SK-N-SH treated with all-trans-retinoic acid at 6 μM for 48 hours (cell line): ENCODE data around the gene CD74.

Experiments used
- ATAC-seq: fragments of 200-7000 bp; cut with Tn5 transposase; 3 replicates; pipeline ENCODE4 v1.9.1; 2020; ENCODE audit warnings: mild to moderate bottlenecking, moderate library complexity
- BACH2 ChIP-seq: fragments of 250-450 bp; sonication (Bioruptor Pico); IDR thresholded peaks from 2 replicates; pipeline ENCODE4 v1.9.0; 2021; ENCODE audit warnings: mild to moderate bottlenecking, borderline replicate concordance
- ESRRG ChIP-seq: fragments of 250-450 bp; sonication (Bioruptor Pico); IDR thresholded peaks from 2 replicates; pipeline ENCODE4 v1.6.1; 2021; ENCODE audit warnings: mild to moderate bottlenecking
- GLIS3 ChIP-seq: fragments of 250-450 bp; sonication (Bioruptor Pico); IDR thresholded peaks from 2 replicates; pipeline ENCODE4 v1.5.0; 2020; ENCODE audit warnings: mild to moderate bottlenecking, moderate library complexity
- ISL1 ChIP-seq: fragments of 250-450 bp; sonication (Bioruptor Pico); IDR thresholded peaks from 2 replicates; pipeline ENCODE4 v2.1.2; 2022; ENCODE audit warnings: mild to moderate bottlenecking, moderate library complexity
- OSR1 ChIP-seq: fragments of 250-450 bp; sonication (Bioruptor Pico); IDR thresholded peaks from 2 replicates; pipeline ENCODE4 v1.8.0; 2022; ENCODE audit warnings: moderate library complexity, mild to moderate bottlenecking, inconsistent platforms
- PPARA ChIP-seq: fragments of 250-450 bp; sonication (Bioruptor Pico); IDR thresholded peaks from 2 replicates; pipeline ENCODE4 v1.5.0; 2020; ENCODE audit warnings: mild to moderate bottlenecking, borderline replicate concordance
- RARB ChIP-seq: fragments of 250-450 bp; sonication (Bioruptor Pico); IDR thresholded peaks from 2 replicates; pipeline ENCODE4 v1.8.0; 2021; ENCODE audit warnings: mild to moderate bottlenecking, moderate library complexity
- TCF4 ChIP-seq: fragments of 250-450 bp; sonication (Bioruptor Pico); IDR thresholded peaks from 2 replicates; pipeline ENCODE4 v1.8.0; 2021; ENCODE audit warnings: mild to moderate bottlenecking, moderate library complexity, borderline replicate concordance
- TOX ChIP-seq: fragments of 250-450 bp; sonication (Bioruptor Pico); IDR thresholded peaks from 2 replicates; pipeline ENCODE4 v1.8.0; 2021; ENCODE audit warnings: mild to moderate bottlenecking, moderate library complexity, borderline replicate concordance
- ZC3H10 ChIP-seq: fragments of 250-450 bp; sonication (Bioruptor Pico); IDR thresholded peaks from 2 replicates; pipeline ENCODE4 v1.5.1; 2021; ENCODE audit warnings: mild to moderate bottlenecking, moderate library complexity
- ZFP3 ChIP-seq: fragments of 250-450 bp; sonication (Bioruptor Pico); IDR thresholded peaks from 2 replicates; pipeline ENCODE4 v1.5.0; 2020; ENCODE audit warnings: mild to moderate bottlenecking, moderate library complexity
- ZNF565 ChIP-seq: fragments of 450-650 bp; formaldehyde crosslinking; conservative IDR thresholded peaks from 2 replicates; pipeline ENCODE4 v1.5.0; 2020; ENCODE audit warnings: low read depth, mild to moderate bottlenecking, moderate library complexity
- ZNF8 ChIP-seq: fragments of 450-650 bp; formaldehyde crosslinking; IDR thresholded peaks from 2 replicates; pipeline ENCODE4 v1.5.0; 2020; ENCODE audit warnings: mild to moderate bottlenecking, moderate library complexity
- TF ChIP-seq, protein P1 (sequence below): fragments of 250-450 bp; sonication (Bioruptor Pico); IDR thresholded peaks from 2 replicates; pipeline ENCODE4 v1.8.0; 2020; ENCODE audit warnings: mild to moderate bottlenecking, moderate library complexity, borderline replicate concordance
- TF ChIP-seq, protein P2 (sequence below): fragments of 250-450 bp; sonication (Bioruptor Pico); IDR thresholded peaks from 2 replicates; pipeline ENCODE4 v1.5.0; 2020; ENCODE audit warnings: mild to moderate bottlenecking, moderate library complexity
- TF ChIP-seq, protein P3 (sequence below): fragments of 250-450 bp; sonication (Bioruptor Pico); IDR thresholded peaks from 2 replicates; pipeline ENCODE4 v1.5.1; 2021; ENCODE audit warnings: mild to moderate bottlenecking, moderate library complexity

The CD74 gene

DNA sequence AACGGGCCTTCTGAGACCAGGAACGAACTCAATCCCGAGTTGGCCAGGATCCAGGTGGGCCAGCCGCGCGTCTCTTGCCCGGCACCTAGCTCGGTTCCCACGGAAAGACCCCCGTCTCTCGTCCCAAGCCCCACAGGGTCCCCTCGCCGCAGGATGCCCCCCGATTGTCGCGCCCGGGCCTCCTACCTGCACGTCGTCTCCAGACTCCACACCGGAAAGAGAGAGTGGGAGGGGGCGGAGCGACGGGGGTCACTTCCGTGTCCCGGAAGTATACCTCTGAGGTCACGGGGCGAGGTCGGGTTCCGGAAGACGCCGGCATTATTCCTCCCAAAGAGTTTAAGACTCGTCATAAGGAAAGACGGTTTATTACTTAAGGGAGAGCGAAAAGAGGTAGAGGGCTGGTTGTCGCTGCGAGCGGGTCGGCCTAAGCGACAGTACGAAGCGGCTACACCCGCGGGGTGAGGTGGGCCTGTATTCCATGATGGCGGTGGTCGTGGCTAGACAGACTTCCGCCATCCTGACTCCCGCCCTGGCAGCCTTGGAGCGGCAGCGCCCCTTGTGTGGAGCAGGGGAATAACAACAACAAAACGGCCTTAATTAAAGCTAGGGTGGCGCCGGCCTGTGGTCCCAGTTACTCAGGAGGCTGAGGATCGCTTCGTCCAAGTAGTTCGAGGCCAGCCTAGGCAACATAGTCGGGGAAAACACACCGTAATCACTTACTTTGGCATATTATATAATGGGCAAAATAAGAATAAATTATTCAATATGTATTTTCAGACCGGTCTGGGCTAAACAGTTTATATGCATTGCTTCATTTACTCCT, 37.0 kb upstream of the CD74 start, which contains the start of gene RPS14 (continued):
- TF ChIP-seq ZNF565 (CRISPR knock-in tag): no peak
- TF ChIP-seq ISL1: no peak
- no peak for TF ChIP-seq TOX (CRISPR knock-in tag)
- TF ChIP-seq BACH2: no peak
- TF ChIP-seq GLIS3 (CRISPR knock-in tag): no peak
- TF ChIP-seq ZFP3 (CRISPR knock-in tag): peak; percentile 68
- no peak for TF ChIP-seq PPARA (CRISPR knock-in tag)
- TF ChIP-seq, protein P1, sequence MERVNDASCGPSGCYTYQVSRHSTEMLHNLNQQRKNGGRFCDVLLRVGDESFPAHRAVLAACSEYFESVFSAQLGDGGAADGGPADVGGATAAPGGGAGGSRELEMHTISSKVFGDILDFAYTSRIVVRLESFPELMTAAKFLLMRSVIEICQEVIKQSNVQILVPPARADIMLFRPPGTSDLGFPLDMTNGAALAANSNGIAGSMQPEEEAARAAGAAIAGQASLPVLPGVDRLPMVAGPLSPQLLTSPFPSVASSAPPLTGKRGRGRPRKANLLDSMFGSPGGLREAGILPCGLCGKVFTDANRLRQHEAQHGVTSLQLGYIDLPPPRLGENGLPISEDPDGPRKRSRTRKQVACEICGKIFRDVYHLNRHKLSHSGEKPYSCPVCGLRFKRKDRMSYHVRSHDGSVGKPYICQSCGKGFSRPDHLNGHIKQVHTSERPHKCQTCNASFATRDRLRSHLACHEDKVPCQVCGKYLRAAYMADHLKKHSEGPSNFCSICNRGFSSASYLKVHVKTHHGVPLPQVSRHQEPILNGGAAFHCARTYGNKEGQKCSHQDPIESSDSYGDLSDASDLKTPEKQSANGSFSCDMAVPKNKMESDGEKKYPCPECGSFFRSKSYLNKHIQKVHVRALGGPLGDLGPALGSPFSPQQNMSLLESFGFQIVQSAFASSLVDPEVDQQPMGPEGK (CRISPR knock-in tag): no peak

DNA sequence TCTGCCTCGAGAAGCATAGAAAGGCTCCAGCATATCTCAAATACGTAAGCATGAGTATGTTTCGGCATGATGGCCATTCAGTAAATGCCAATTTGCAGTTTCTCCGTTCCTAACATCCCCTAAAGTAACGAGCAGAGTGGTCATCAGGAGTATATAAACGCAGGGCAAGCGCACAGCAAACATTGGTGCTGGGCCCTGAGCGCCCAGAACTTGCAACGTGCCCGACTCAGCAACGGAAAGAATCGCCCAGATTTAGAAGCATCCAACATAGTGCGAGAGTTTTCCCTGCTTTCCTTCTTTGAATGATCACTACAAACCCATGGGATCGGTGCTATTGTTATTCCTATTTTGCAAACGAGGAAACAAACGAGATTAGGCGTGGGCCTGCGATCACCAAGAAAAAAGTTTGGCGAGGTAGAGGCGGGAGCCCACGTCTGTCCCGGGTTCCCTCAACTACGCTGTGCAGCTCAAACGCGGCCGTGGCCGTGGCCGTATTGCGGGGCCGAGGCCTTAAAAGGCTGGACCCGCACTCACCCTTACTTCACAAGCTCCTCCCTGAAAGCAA, 36.3 kb upstream of the CD74 start:
- TF ChIP-seq, protein P2, sequence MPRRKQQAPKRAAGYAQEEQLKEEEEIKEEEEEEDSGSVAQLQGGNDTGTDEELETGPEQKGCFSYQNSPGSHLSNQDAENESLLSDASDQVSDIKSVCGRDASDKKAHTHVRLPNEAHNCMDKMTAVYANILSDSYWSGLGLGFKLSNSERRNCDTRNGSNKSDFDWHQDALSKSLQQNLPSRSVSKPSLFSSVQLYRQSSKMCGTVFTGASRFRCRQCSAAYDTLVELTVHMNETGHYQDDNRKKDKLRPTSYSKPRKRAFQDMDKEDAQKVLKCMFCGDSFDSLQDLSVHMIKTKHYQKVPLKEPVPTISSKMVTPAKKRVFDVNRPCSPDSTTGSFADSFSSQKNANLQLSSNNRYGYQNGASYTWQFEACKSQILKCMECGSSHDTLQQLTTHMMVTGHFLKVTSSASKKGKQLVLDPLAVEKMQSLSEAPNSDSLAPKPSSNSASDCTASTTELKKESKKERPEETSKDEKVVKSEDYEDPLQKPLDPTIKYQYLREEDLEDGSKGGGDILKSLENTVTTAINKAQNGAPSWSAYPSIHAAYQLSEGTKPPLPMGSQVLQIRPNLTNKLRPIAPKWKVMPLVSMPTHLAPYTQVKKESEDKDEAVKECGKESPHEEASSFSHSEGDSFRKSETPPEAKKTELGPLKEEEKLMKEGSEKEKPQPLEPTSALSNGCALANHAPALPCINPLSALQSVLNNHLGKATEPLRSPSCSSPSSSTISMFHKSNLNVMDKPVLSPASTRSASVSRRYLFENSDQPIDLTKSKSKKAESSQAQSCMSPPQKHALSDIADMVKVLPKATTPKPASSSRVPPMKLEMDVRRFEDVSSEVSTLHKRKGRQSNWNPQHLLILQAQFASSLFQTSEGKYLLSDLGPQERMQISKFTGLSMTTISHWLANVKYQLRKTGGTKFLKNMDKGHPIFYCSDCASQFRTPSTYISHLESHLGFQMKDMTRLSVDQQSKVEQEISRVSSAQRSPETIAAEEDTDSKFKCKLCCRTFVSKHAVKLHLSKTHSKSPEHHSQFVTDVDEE (CRISPR knock-in tag): no peak
- TF ChIP-seq GLIS3 (CRISPR knock-in tag): 0 out of 2 replicates have a peak, but pooled peaks have one; percentile 46
- ATAC-seq: peak; percentile 64

DNA sequence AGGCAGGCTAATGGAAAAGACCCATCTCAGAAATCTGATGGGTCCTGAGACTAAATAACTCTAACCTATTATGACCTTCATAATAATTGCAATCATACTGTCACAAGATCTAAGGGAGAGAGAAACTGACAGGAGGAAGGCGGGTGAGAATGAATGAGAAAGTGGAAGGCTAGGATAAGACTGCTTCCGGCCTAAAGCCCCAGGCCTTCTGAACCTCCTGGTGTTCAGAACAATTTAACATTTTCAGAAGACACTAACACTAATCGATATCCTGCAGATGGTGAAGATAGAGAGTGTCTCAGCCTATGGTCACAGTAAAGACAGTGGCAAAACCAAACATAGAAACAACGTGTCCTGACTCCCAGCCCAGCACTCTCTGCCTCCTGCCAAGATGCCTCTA, 35.6 kb upstream of the CD74 start:
- no peak for ATAC-seq
- TF ChIP-seq BACH2 (no peak), PPARA (CRISPR knock-in tag) (no peak)

DNA sequence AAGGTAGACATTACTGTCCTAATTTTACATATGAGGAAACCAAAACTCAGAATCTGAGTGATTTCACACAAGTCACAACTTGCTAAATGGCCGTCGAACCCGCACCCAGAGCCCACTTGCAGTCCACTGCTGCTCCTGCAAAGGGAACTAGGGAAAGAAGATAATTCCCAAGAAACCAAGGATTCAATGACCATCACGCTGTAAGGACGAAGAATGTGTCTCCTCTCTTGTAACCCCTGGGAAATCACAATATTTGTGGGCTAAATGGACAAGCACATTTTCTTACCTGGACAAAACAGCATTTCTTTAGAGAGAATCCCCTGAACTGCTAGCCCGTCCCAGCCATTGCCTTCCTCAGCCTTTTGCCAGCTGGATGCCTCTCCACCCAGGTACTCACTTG, 34.5 kb upstream of the CD74 start:
- ATAC-seq: no peak
- TF ChIP-seq ESRRG (CRISPR knock-in tag) (no peak), ZC3H10 (no peak), RARB (no peak), GLIS3 (CRISPR knock-in tag) (no peak), ZNF8 (CRISPR knock-in tag) (no peak), ZNF565 (CRISPR knock-in tag) (no peak), BACH2 (no peak), OSR1 (CRISPR knock-in tag) (no peak), TCF4 (CRISPR knock-in tag) (no peak), ZFP3 (CRISPR knock-in tag) (no peak)
- TF ChIP-seq, protein P2 (CRISPR knock-in tag): no peak
- TF ChIP-seq, protein P3, sequence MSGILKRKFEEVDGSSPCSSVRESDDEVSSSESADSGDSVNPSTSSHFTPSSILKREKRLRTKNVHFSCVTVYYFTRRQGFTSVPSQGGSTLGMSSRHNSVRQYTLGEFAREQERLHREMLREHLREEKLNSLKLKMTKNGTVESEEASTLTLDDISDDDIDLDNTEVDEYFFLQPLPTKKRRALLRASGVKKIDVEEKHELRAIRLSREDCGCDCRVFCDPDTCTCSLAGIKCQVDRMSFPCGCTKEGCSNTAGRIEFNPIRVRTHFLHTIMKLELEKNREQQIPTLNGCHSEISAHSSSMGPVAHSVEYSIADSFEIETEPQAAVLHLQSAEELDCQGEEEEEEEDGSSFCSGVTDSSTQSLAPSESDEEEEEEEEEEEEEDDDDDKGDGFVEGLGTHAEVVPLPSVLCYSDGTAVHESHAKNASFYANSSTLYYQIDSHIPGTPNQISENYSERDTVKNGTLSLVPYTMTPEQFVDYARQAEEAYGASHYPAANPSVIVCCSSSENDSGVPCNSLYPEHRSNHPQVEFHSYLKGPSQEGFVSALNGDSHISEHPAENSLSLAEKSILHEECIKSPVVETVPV: no peak
